WI38 (cell line): ENCODE measurements around the gene PIEZO1.

Experiments
- H3K4me3 ChIP-seq: 2 replicates; pipeline ENCODE4 v1.5.1; 2011; ENCODE audit warnings: low read depth, mild to moderate bottlenecking, control low read depth, low read length
- TF ChIP-seq, protein P1 (sequence below): IDR thresholded peaks from 2 replicates; pipeline ENCODE4 v1.5.1; 2012; ENCODE audit warnings: low read depth, mild to moderate bottlenecking, control low read depth, low read length

PIEZO1 gene

DNA sequence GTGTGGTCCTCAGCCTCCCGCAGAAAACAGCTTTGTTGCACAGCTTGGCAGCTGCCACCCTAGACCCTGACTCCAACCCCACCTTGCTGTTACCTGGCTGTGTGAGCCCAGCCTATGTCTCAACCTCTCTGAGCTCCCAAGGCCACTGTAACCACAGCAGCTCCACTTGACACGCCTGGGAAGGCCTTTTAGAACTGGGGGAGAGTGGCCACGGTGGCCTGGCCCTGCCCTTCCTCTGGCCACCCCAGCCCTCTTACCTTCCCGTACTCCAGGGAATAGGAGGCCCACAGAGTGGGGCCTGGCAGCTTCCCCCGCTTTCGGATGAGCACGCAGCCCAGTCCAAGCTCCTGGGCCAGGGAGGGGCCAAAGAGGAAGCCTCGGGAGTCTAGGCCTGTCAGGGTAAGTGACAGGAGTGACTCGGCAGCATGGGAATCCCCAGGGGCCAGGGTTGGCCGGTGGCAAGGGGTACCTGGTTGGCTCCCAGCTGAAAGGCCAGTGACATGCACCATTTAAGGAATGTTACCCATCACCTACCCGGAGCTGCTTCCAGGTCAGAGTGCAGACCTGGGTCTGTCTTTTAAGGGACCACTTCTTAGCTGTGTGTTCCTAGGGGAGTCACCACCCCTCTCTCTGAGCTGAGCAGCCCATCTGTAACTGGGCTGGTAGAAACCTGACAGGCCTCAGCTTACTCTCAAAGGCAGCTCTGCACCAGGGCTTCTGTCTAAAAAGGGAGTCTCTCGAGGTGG lies 25.3 kb upstream of the PIEZO1 start:
- H3K4me3 ChIP-seq = peak overlapping the region; percentile 65
- TF ChIP-seq, protein P1, sequence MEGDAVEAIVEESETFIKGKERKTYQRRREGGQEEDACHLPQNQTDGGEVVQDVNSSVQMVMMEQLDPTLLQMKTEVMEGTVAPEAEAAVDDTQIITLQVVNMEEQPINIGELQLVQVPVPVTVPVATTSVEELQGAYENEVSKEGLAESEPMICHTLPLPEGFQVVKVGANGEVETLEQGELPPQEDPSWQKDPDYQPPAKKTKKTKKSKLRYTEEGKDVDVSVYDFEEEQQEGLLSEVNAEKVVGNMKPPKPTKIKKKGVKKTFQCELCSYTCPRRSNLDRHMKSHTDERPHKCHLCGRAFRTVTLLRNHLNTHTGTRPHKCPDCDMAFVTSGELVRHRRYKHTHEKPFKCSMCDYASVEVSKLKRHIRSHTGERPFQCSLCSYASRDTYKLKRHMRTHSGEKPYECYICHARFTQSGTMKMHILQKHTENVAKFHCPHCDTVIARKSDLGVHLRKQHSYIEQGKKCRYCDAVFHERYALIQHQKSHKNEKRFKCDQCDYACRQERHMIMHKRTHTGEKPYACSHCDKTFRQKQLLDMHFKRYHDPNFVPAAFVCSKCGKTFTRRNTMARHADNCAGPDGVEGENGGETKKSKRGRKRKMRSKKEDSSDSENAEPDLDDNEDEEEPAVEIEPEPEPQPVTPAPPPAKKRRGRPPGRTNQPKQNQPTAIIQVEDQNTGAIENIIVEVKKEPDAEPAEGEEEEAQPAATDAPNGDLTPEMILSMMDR = no peak

DNA sequence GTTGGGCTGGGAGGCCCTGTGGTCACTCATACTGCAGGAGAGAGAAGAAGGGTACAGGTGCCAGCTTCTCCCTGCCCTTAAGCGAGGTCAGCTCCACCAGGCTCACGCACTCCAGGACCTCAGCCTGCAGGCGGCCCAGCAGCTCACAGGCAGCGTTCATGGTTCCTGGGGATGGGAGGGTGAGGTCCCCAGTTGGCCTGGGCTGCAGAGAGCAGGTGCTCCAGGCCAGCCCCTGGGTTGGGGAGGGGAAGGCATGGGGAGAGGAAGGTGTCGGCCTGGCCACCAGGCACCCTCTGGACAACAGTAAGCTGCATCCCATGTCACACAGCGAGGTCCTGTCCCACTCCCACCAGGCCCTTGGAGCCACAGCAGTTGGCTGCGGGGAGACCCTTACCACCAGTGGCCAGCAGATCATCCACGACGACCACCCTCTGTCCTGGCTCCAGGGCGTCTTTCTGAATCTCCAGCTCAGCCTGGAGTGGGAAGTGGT lies 24.7 kb upstream of the PIEZO1 start:
- no peak overlapping the region for H3K4me3 ChIP-seq
- TF ChIP-seq, protein P1 = no peak

DNA sequence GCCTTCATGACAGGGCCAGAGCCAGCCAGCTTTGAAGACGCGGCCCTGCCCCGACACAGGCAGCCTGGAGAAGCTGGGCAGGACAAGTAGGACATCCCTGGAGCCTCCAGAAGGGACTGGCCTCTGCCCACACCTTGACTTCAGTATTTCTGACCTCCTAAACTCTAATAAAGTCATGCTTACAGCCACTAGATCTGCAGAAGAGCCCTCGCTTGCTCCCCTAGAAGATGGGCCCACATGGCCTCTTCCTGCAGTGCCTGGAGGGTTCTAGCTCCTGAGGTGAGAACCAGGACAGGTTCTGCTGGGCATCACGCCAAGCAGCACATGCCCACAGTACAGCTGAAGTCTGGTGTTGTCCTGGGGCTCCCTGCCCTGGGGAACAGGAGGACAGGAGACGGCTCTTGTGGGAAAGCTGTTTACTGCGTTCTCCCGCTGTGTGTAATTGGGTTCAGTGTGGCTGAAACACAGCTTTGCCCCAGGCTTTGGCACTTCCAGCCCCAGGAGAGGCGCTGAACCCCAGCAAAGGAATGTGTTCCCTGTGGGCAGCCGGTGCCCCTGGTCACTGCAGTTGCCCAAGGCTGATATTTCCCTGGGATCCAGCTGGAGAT lies 24.2 kb upstream of the PIEZO1 start:
- no peak overlapping the region for H3K4me3 ChIP-seq
- TF ChIP-seq, protein P1 = no peak

GRCh38 chr16:88807626-88808453 lies 22.8 kb upstream of the PIEZO1 start:
- no peak overlapping the region for H3K4me3 ChIP-seq
- TF ChIP-seq, protein P1 = no peak

- no peak overlapping the region for H3K4me3 ChIP-seq
- TF ChIP-seq, protein P1 = no peak
Observed at GRCh38 chr16:88807142-88807625, 22.2 kb upstream of the PIEZO1 start.

DNA sequence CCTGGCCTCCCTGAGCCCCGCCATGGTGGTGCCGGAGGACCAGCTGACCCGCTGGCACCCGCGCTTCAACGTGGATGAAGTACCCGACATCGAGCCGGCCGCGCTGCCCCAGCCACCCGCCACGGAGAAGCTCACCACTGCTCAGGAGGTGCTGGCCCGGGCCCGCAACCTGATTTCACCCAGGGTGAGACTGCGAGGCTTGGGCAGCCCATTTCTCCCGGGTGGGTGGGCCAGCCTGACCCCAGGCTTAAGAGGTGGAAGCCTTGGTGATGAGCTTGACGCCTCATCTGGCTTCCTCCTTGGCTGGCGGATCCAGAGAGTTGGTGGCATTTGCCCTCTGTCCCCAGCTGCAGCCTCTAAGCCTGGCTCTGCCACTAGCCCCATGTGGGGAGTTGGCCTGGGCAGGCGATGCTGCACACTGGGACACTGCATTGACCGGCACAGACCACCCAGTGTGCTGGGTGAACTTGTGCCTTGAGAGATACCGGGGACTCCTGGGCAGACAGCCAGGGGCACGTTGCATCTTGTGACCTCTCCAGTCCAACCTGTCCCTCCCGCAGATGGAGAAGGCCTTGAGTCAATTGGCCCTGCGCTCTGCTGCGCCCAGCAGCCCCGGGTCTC lies 21.6 kb upstream of the PIEZO1 start:
- TF ChIP-seq, protein P1 = no peak
- H3K4me3 ChIP-seq = no peak overlapping the region
